GM21367 (cell line): Measurements from ENCODE around the gene RPUSD1.
"Not testable (repeated sequence)": the region's sequence is repeated elsewhere in the genome, so short reads cannot be mapped to it uniquely, and the experiment has no call there.

Experiments used
- ATAC-seq: cut with Tn5 transposase; IDR thresholded peaks from one replicate; pipeline ENCODE4 v1.9.1; 2021; ENCODE audit not compliant: unreplicated experiment

RPUSD1 gene

DNA sequence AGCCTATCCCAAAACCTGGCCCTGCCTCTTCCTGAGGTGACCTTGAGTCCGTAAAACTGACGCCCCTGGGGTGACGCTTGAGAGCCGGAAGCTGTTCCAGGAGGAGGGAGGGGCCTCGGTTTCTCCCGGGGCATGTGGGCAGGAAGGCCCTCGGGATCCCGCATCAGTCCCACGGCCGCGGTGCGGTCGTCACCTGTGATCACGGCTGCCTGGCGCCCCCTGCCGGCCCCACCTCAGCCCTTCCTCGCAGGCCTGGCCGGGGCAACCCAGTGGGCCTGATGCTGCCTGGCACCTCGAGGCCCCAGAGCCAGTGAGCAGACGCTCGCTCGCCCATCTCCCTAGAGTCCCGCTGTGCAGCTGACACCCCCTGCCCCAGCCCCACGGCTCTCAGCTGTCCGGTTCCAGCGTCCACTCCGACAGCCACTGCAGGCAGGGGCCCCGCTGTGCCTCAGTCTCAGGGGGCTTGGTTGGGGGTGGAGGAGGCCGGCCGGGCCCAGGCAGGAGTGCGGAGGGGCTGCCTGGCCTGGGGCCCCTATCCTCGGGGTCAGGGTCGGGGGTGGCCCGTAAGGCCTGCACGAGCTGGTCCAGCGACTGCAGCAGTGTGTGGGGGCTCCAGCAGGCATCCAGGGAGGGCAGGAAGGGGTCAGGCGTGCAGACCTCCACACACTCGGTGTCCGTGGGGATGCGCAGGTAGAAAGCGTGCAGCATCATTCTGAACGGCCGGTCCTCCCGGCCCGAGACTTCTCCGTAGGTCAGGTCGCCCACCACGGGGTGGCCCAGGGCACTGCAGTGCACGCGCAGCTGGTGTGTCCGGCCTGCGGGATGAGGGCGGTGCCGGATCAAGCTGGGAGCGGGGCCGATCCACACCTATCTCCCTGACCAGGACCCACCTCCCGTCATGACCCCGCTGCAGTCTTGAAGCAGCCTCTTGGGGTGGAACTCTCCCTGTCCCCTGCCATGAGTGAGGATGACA, 2.3 kb downstream of the RPUSD1 start:
- ATAC-seq, result no peak

DNA sequence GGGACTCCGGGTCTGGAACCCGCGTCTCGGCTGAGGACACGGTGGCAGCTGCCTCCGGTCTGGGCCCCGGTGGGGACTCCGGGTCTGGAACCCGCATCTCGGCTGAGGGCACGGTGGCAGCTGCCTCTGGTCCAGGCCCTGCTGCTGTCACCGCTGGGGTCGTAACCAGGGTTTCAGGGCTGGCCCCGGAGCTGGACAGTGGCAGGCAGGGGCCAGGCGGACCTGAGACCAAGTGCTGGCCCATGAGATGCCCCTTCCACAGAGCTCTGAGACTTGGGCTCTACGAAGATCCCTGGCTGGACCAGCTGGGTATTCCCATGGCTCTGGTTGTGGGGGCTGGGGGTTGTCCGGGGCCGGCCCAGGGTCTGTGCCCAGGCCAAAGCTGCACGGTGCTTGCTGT, 3.8 kb downstream of the RPUSD1 start:
- no peak for ATAC-seq

GRCh38 chr16:783404-784161, 4.6 kb downstream of the RPUSD1 start:
- ATAC-seq, result no peak

DNA sequence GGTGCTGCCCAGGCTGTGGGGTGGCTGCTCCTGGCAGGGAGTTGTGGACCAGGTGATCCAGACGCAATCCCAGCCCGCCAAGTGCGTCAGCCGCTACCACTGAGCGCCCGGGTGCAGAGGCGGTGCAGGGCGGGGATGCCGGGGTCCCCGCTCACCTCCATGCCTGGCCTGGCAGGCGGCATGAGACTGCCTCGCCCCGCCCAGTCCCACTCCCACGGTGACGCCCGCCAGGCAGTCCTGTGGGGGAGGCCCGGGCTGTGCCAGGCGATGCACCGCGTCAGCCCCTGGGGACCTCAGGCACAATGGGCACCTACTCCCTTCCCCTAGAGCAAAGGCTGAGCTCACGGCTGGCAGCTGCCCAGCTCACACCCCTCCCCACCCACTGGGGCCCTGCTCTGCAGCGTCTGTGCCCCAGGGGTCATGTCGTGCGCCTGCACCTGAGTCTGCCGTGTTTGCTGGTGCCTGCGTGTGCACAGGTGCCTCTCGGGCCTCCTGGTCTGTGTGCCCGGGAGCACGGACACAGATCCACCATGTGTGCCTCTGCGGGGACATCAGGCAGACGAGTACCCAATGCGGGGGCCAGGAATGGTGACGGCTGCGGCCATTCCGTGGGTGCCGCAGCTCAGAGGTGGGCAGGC, 5.3 kb downstream of the RPUSD1 start:
- ATAC-seq, result no peak

GRCh38 chr16:782258-782657, 5.9 kb downstream of the RPUSD1 start:
- no peak for ATAC-seq

- ATAC-seq, result no peak
Observed at GRCh38 chr16:781346-782010, 6.7 kb downstream of the RPUSD1 start.

GRCh38 chr16:780296-780695, 7.9 kb downstream of the RPUSD1 start:
- ATAC-seq, result no peak

DNA sequence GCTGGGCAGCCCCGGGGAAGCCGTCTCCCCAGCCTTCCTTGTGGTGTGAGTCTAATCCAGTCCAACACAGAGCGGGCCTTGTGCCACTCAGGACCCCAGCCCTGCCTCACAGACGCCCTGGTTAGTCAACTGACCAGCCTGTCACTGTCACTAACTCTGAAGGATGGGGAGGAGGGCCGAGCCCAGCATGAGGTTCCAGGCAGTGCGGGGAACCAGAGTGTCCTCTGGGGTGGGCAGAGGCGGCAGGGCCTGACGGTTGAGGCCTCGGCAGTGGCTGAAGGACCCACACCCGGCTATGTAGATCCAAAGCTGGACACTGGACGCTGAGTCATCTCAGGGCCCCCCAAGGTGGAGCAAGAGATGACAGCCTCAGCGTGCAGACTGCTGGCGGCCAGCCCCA, 8.6 kb downstream of the RPUSD1 start:
- no peak for ATAC-seq

DNA sequence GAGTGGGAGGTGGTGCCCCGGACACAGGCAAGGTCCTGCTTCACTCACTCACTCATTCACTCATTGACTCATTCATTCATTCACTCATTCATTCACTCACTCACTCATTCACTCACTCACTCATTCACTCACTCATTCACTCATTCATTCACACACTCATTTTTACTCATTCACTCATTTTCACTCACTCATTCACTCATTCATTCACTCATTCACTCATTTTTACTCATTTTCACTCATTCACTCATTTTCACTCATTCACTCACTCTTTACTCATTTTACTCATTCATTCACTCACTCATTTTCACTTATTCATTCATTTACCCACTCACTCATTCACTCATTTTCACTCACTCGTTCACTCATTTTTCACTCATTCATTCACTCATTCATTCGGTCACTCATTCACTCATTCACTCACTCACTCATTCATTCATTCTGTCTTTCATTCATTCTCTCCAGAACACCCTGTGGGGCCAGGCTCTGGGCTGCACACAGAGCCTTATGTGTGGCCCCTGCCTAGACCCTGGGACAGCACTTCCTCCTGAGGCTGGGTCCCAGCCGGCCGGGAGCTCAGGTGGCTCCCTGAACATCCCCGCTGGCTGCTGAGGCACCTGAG, 9.2 kb downstream of the RPUSD1 start:
- no peak for ATAC-seq

DNA sequence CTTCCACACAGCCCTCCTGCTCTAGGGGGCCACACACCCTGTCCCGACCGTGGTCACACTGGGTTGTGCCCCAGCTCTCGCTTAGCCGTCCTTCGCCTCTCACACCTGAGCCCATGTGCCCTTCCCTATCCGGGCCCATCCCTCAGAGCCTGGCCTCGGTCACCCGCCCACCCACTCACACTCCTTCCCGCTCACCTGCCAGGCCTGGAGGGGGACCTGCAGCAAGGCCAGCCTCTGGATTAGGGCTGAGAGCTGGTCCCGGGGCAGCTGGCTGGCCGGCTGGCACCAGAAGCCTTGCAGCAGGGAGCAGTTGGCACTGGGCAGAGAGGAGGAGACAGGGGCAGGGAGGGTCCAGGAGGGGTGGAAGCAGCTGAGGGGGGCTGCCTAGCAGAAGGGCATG, 9.7 kb downstream of the RPUSD1 start:
- no peak for ATAC-seq

GRCh38 chr16:777826-778225, 10.4 kb downstream of the RPUSD1 start:
- ATAC-seq, result no peak

DNA sequence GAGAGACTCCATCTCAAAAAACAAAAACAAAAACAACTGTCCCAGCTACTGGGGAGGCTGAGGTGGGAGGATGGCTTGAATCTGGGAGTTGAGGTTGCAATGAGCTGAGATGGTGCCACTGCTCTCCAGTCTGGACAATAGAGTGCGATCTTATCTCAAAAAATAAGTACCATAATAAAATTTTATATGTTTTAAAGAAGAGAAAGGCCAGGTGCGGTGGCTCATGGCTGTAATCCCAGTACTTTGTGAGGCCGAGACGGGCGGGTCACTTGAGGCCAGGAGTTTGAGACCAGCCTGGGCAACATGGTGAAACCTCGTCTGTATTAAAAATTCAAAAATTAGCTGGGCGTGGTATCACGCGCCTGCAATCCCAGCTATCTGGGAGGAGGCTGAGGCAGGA, 11.4 kb downstream of the RPUSD1 start:
- no peak for ATAC-seq

GRCh38 chr16:776298-776697, 11.9 kb downstream of the RPUSD1 start:
- ATAC-seq, result not testable (repeated sequence)

DNA sequence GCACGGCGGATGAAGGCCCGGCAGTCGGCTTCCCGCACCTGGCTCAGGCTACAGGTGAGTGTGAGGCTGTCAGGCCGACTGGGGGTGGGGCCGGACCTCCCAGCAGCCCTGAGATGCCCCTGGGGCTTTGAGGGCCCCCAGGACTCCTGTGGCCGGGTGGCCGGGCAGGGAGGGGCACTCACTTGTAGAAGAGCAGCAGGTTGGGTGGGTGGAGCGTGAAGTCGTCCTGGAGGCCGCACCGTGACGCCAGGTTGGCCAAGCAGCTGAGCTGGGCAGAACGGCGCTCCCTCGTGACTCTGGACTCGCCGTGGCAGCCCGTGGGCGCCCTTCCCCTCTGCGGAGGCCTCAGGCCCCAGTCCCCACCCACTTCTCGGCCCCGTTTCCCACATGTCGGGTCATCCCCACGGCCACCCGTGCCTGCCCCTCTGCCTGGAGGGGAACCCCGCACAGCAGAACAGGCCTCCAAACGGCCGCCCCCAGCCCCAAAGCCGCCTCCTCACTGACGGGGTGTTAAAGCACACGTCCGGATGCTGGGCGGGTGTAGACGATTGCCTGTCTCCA, 12.9 kb downstream of the RPUSD1 start:
- ATAC-seq, result no peak

DNA sequence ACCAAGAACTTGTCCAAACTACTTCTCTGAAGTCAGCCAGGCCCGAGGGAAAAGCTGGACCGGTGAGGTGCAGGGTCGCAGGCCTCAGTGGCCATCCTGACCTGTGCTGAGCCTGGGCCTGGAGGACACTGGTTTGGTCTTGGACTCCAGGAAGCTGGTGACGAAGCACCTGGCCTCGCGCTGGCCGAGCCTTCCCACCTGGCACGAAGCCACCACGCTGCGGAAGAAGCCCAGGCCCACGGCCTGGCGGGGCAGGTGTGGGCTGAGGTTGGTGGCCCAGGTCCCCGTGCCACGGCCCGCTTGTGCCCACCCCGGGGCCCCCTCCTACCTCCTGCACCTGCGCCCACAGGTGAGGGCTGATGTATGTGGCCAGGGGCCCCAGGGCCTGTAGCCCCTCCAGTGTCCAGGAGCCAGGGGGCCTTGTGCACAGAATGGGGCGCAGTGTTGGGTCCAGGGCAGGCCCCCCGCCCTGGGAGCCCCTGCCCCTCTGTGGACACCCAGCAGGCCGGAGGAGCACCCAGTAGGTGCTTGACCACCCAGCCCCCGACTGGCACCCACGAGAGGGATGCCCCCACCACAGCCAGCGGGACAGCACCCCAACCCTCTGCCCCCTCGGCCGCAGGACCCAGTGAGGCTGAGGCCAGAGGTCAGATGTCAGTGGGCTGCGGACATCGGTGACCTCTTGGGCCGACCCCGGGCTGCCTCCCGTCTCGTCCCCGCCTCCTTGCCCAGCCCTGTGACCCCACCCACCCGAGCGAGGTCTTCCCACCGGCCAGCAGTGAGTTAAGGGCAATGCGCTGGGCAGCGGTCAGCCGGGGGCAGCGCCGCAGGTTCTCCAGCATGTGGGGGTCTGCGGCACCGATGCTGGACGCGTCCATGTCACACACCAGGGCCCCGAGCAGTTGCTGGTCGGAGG, 13.8 kb downstream of the RPUSD1 start:
- ATAC-seq, result no peak

GRCh38 chr16:772959-773358, 15.2 kb downstream of the RPUSD1 start:
- no peak for ATAC-seq

DNA sequence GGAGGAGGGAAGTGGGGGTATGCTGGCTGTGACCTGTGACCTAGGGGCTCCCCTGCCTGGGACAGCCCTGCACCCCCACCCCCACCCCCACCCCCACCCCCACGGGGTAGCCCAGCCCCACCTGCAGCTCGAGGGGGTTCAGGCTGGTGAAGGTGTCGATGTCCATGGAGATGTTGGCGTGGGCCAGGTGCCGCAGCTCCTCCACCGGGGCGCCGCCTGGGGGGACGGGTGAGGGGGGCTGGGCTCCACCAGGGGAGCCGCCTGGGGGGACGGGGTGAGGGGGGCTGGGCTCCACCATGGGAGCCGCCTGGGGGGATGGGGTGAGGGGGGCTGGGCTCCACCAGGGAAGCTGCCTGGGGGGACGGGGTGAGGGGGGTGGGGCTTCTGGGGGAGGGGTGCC, 17.8 kb downstream of the RPUSD1 start:
- ATAC-seq, result no peak

- ATAC-seq, result no peak
Observed at GRCh38 chr16:769934-770333, 18.2 kb downstream of the RPUSD1 start.

GRCh38 chr16:769184-769784, 18.9 kb downstream of the RPUSD1 start:
- ATAC-seq, result no peak
